GM19395 (cell line): ENCODE measurements around the gene TMEM42.
A peak's percentile ranks its signal among the peaks of the same experiment; 100 is the strongest.
"Not testable (repeated sequence)": the region's sequence is repeated elsewhere in the genome, so short reads cannot be mapped to it uniquely, and the experiment has no call there.

Experiments
- ATAC-seq: cut with Tn5 transposase; IDR thresholded peaks from one replicate; pipeline ENCODE4 v1.9.1; 2021; ENCODE audit warnings: mild to moderate bottlenecking, moderate library complexity; ENCODE audit not compliant: unreplicated experiment

The TMEM42 gene

GRCh38 chr3:44861412-44862225 is at the start of gene TMEM42:
Gene TMEM42, plus strand, starts transcription at chr3:44861912. Its CDS starts 13 bp downstream, at chr3:44861925.
- peak; percentile 94 for ATAC-seq

- ATAC-seq = no peak
Observed at GRCh38 chr3:44814751-44815150, 47.0 kb upstream of the TMEM42 start.

GRCh38 chr3:44816334-44816733 is 45.4 kb upstream of the TMEM42 start:
- not testable (repeated sequence) for ATAC-seq

GRCh38 chr3:44821206-44821605 is 40.5 kb upstream of the TMEM42 start:
- not testable (repeated sequence) for ATAC-seq

GRCh38 chr3:44825264-44825925 is 36.3 kb upstream of the TMEM42 start:
- ATAC-seq = no peak

GRCh38 chr3:44827196-44827595 is 34.5 kb upstream of the TMEM42 start:
- ATAC-seq = no peak

GRCh38 chr3:44831232-44831631 is 30.5 kb upstream of the TMEM42 start:
- ATAC-seq = no peak

GRCh38 chr3:44832032-44832431 is 29.7 kb upstream of the TMEM42 start:
- ATAC-seq = no peak

GRCh38 chr3:44832965-44833364 is 28.7 kb upstream of the TMEM42 start:
- ATAC-seq = no peak

- no peak for ATAC-seq
Observed at GRCh38 chr3:44833394-44833793, 28.3 kb upstream of the TMEM42 start.

GRCh38 chr3:44835684-44836083 is 26.0 kb upstream of the TMEM42 start:
- ATAC-seq = no peak

GRCh38 chr3:44842376-44842775 is 19.3 kb upstream of the TMEM42 start:
- ATAC-seq = no peak

- ATAC-seq = no peak
Observed at GRCh38 chr3:44845528-44846520, 15.9 kb upstream of the TMEM42 start.

- ATAC-seq = no peak
Observed at GRCh38 chr3:44848634-44849033, 13.1 kb upstream of the TMEM42 start.

- not testable (repeated sequence) for ATAC-seq
Observed at GRCh38 chr3:44856663-44857062, 5.0 kb upstream of the TMEM42 start.

GRCh38 chr3:44860117-44860516 is 1.6 kb upstream of the TMEM42 start:
- ATAC-seq = no peak

- ATAC-seq = peak; percentile 38
Observed at GRCh38 chr3:44862226-44862637, 520 bp downstream of the TMEM42 start.

GRCh38 chr3:44865272-44866035 is 3.7 kb downstream of the TMEM42 start:
- no peak for ATAC-seq

- no peak for ATAC-seq
Observed at GRCh38 chr3:44867421-44868111, 5.9 kb downstream of the TMEM42 start.
